H9 (cell line): ENCODE measurements around the gene GGA1. TPM values are rescaled to one million over a fixed set of nuclear protein-coding genes. Genes with fewer than 3 reads are reported as not detected.

Source experiments
- DNase-seq: peaks from one replicate; pipeline ENCODE4 v3.0.0-alpha.2; 2017
- H2AFZ ChIP-seq: one replicate; pipeline ENCODE4 v1.6.1; 2013; ENCODE audit warnings: mild to moderate bottlenecking, low read length, control low read depth, moderate library complexity
- H2AK5ac ChIP-seq: 2 replicates; pipeline ENCODE4 v1.6.1; 2013; ENCODE audit warnings: low read length, control low read depth, mixed read lengths; ENCODE audit not compliant: insufficient read length
- H2BK120ac ChIP-seq: one replicate; pipeline ENCODE4 v1.6.1; 2013; ENCODE audit warnings: low read depth, mild to moderate bottlenecking, low read length, control low read depth, inconsistent platforms; ENCODE audit not compliant: poor library complexity, severe bottlenecking
- H2BK12ac ChIP-seq: 2 replicates; pipeline ENCODE4 v1.6.1; 2013; ENCODE audit warnings: low read length, control low read depth, mixed read lengths, low read depth; ENCODE audit not compliant: insufficient read length
- H2BK15ac ChIP-seq: 2 replicates; pipeline ENCODE4 v1.6.1; 2013; ENCODE audit warnings: low read depth, low read length, control low read depth
- H2BK20ac ChIP-seq: one replicate; pipeline ENCODE4 v1.6.1; 2013; ENCODE audit warnings: low read depth, mild to moderate bottlenecking, low read length, control low read depth, inconsistent platforms; ENCODE audit not compliant: poor library complexity, severe bottlenecking
- H2BK5ac ChIP-seq: 2 replicates; pipeline ENCODE4 v1.6.1; 2013; ENCODE audit warnings: low read length, control low read depth, mixed read lengths; ENCODE audit not compliant: insufficient read length
- H3K14ac ChIP-seq: 2 replicates; pipeline ENCODE4 v1.6.1; 2013; ENCODE audit warnings: low read length, control low read depth; ENCODE audit not compliant: insufficient read depth
- H3K18ac ChIP-seq: 2 replicates; pipeline ENCODE4 v1.6.1; 2013; ENCODE audit warnings: low read depth, mild to moderate bottlenecking, mixed read lengths, low read length, control low read depth; ENCODE audit not compliant: insufficient read length
- H3K23ac ChIP-seq: 2 replicates; pipeline ENCODE4 v1.6.1; 2013; ENCODE audit warnings: low read length, control low read depth, mixed read lengths, low read depth; ENCODE audit not compliant: insufficient read length
- H3K23me2 ChIP-seq: 2 replicates; pipeline ENCODE4 v1.6.1; 2013; ENCODE audit warnings: low read depth, mild to moderate bottlenecking, mixed read lengths, low read length, control low read depth; ENCODE audit not compliant: insufficient read length, poor library complexity, severe bottlenecking
- H3K27ac ChIP-seq: 2 replicates; pipeline ENCODE4 v1.5.1; 2013; ENCODE audit warnings: low read length, control low read depth, mixed read lengths, low read depth; ENCODE audit not compliant: insufficient read length
- H3K27me3 ChIP-seq: 2 replicates; pipeline ENCODE4 v1.6.1; 2013; ENCODE audit warnings: low read length, control low read depth, inconsistent platforms; ENCODE audit not compliant: insufficient read depth
- H3K4ac ChIP-seq: 2 replicates; pipeline ENCODE4 v1.6.1; 2013; ENCODE audit warnings: low read depth, mild to moderate bottlenecking, control low read depth, inconsistent platforms, low read length, moderate library complexity
- H3K4me1 ChIP-seq: 2 replicates; pipeline ENCODE4 v1.6.1; 2013; ENCODE audit warnings: low read length, control low read depth, inconsistent platforms; ENCODE audit not compliant: insufficient read depth
- H3K4me2 ChIP-seq: 2 replicates; pipeline ENCODE4 v1.6.1; 2013; ENCODE audit warnings: low read length, control low read depth, mixed read lengths; ENCODE audit not compliant: insufficient read length, insufficient read depth
- H3K56ac ChIP-seq: 2 replicates; pipeline ENCODE4 v1.6.1; 2013; ENCODE audit warnings: low read depth, mild to moderate bottlenecking, mixed read lengths, low read length, control low read depth; ENCODE audit not compliant: insufficient read length
- H3K79me1 ChIP-seq: 2 replicates; pipeline ENCODE4 v1.6.1; 2013; ENCODE audit warnings: low read depth, mild to moderate bottlenecking, moderate library complexity, low read length, control low read depth, inconsistent platforms; ENCODE audit not compliant: insufficient read depth, poor library complexity, severe bottlenecking
- H3K79me2 ChIP-seq: 2 replicates; pipeline ENCODE4 v1.6.1; 2013; ENCODE audit warnings: low read length, control low read depth, inconsistent platforms; ENCODE audit not compliant: insufficient read depth
- H3K9ac ChIP-seq: 2 replicates; pipeline ENCODE4 v1.6.1; 2013; ENCODE audit warnings: low read length, control low read depth, mixed read lengths; ENCODE audit not compliant: insufficient read length; ENCODE audit errors: extremely low read depth
- H3K9me3 ChIP-seq: one replicate; pipeline ENCODE4 v1.6.1; 2013; ENCODE audit warnings: low read depth, low read length, inconsistent platforms; ENCODE audit not compliant: control insufficient read depth
- H3T11ph ChIP-seq: one replicate; pipeline ENCODE4 v1.6.1; 2013; ENCODE audit warnings: mild to moderate bottlenecking, low read length, control low read depth, inconsistent platforms
- H4K20me1 ChIP-seq: one replicate; pipeline ENCODE4 v1.6.1; 2013; ENCODE audit not compliant: control insufficient read depth, insufficient read length, insufficient read depth
- H4K5ac ChIP-seq: 2 replicates; pipeline ENCODE4 v1.6.1; 2013; ENCODE audit warnings: low read depth, mild to moderate bottlenecking, mixed read lengths, low read length, control low read depth; ENCODE audit not compliant: insufficient read length
- H4K8ac ChIP-seq: replicated peaks from 2 replicates; pipeline ENCODE4 v1.6.1; 2013; ENCODE audit warnings: low read length, control low read depth, mixed read lengths, low read depth; ENCODE audit not compliant: insufficient read length
- H4K91ac ChIP-seq: 2 replicates; pipeline ENCODE4 v1.6.1; 2013; ENCODE audit warnings: low read depth, mild to moderate bottlenecking, moderate library complexity, mixed read lengths, low read length, control low read depth; ENCODE audit not compliant: insufficient read length
- H3K27ac Mint-ChIP-seq, 3 experiments: 2 replicates in 2 of 3; 3 replicates in 1 of 3; pipeline ENCODE4 v1.8.0; 2020 to 2021; ENCODE audit warnings: mixed read lengths in 3 of 3, mild to moderate bottlenecking in 1 of 3, moderate library complexity in 1 of 3
- H3K27me3 Mint-ChIP-seq: 2 replicates; pipeline ENCODE4 v1.8.0; 2021; ENCODE audit warnings: low read depth, mild to moderate bottlenecking, moderate library complexity, mixed read lengths
- H3K36me3 Mint-ChIP-seq, 3 experiments: 2 replicates in 2 of 3; 3 replicates in 1 of 3; pipeline ENCODE4 v1.8.0; 2020 to 2021; ENCODE audit warnings: low read depth in 3 of 3, mixed read lengths in 3 of 3; ENCODE audit not compliant: insufficient read depth in 1 of 3
- H3K4me1 Mint-ChIP-seq, 2 experiments: 2 replicates each; pipeline ENCODE4 v1.8.0; 2020; ENCODE audit warnings: mixed read lengths in 2 of 2
- H3K4me3 Mint-ChIP-seq, 2 experiments: 2 replicates in 1 of 2; 3 replicates in 1 of 2; pipeline ENCODE4 v1.8.0; 2020 to 2021; ENCODE audit warnings: mild to moderate bottlenecking in 2 of 2, mixed read lengths in 2 of 2, moderate library complexity in 1 of 2
- H3K9me3 Mint-ChIP-seq, 2 experiments: 2 replicates in 1 of 2; 3 replicates in 1 of 2; pipeline ENCODE4 v1.8.0; 2020; ENCODE audit warnings: mild to moderate bottlenecking in 2 of 2, mixed read lengths in 2 of 2, moderate library complexity in 1 of 2
- CTCF ChIP-seq: fragments of 200-600 bp; sonication (generic); conservative IDR thresholded peaks from 3 replicates; pipeline ENCODE4 v1.8.0; 2021; ENCODE audit warnings: antibody characterized with exemption, mild to moderate bottlenecking
- WGBS: extraction: QIAGEN DNeasy Blood & Tissue Kit; methylation state at CpG from one replicate; pipeline ENCODE4 v1.1.7; 2013; ENCODE audit warnings: missing lambda C conversion rate, low lambda C conversion rate, mixed read lengths; ENCODE audit not compliant: insufficient read length; ENCODE audit errors: extremely low coverage; 5-methylcytosine and 5-hydroxymethylcytosine counted together
- total RNA-seq: library from RNA; stranded (reverse); gene quantifications from 2 replicates; pipeline ENCODE4 v1.2.1, GENCODE V29; 2021

The GGA1 gene
- total RNA-seq, 1 experiment from 2014 or later: 61.7 TPM

- WGBS: no CpG with 5 or more reads among the region's 3 CpGs
- Mint-ChIP-seq H3K36me3 (peaks cover 0 to 8% (median 3%) of the 10 kb centered on the region in 3 experiments; a peak in 4 of 7 replicates), H3K4me3 (no peak overlapping the region), H3K9me3 (no peaks in the 10 kb centered on the region), H3K27ac (peak overlapping the region in 1 of 3 experiments; percentile 65; a peak in 1 of 7 replicates), H3K27me3 (no peaks in the 10 kb centered on the region; the same call in 1 of the 2 replicates), H3K4me1 (peaks cover 35 to 44% of the 10 kb centered on the region in 2 experiments)
- no peak overlapping the region for H2AFZ ChIP-seq
- H2BK12ac ChIP-seq: no peak overlapping the region
- no peak overlapping the region for H2BK120ac ChIP-seq
- no peak overlapping the region for H3K9ac ChIP-seq
- H3K14ac ChIP-seq: no peak overlapping the region
- no peaks in the 10 kb centered on the region for H3K9me3 ChIP-seq
- H4K20me1 ChIP-seq: no peaks in the 10 kb centered on the region
- no peak overlapping the region for H3K27ac ChIP-seq
- H3K23ac ChIP-seq: no peak overlapping the region
- no peak for TF ChIP-seq CTCF
- no peak overlapping the region for H3K4me2 ChIP-seq
- no peak overlapping the region for H2BK15ac ChIP-seq
- H4K8ac ChIP-seq: no peak overlapping the region
- H3K27me3 ChIP-seq: no peaks in the 10 kb centered on the region
- no peak overlapping the region for H2BK5ac ChIP-seq
- H2BK20ac ChIP-seq: no peak overlapping the region
- no peaks in the 10 kb centered on the region for H3K79me1 ChIP-seq
- no peak overlapping the region for H3K56ac ChIP-seq
- no peak overlapping the region for H3K18ac ChIP-seq
- H3K23me2 ChIP-seq: peaks cover 8% of the 10 kb centered on the region
- no peak overlapping the region for H3T11ph ChIP-seq
- H3K79me2 ChIP-seq: no peaks in the 10 kb centered on the region
- H4K91ac ChIP-seq: no peak overlapping the region
- H4K5ac ChIP-seq: no peak overlapping the region
- H3K4me1 ChIP-seq: peaks cover 5% of the 10 kb centered on the region; the same call in 1 of the 2 replicates
- no peak overlapping the region for H3K4ac ChIP-seq
- no peak overlapping the region for H2AK5ac ChIP-seq
- DNase-seq: no peak
Observed at GRCh38 chr22:37636949-37637273, 28.3 kb downstream of the GGA1 start.
